Body of pancreas (tissue), 4 donors: ENCODE results near the gene ADARB1.

Experiments used
- POLR2A ChIP-seq, 3 donors: fragments of 450-650 bp; IDR thresholded peaks; one replicate each; pipeline ENCODE4 v1.6.1; 2016; ENCODE audit warnings: antibody characterized with exemption in 3 of 3, mild to moderate bottlenecking in 2 of 3
- TF ChIP-seq, protein P1 (sequence below), 7 experiments: fragments of 450-650 bp in 4 of 7; fragments of 200-600 bp in 3 of 7; sonication (generic) in 3 of 7; IDR thresholded peaks; one replicate each; pipeline ENCODE4 v1.5.1; 2016 to 2019; ENCODE audit warnings: antibody characterized with exemption in 7 of 7

DNA sequence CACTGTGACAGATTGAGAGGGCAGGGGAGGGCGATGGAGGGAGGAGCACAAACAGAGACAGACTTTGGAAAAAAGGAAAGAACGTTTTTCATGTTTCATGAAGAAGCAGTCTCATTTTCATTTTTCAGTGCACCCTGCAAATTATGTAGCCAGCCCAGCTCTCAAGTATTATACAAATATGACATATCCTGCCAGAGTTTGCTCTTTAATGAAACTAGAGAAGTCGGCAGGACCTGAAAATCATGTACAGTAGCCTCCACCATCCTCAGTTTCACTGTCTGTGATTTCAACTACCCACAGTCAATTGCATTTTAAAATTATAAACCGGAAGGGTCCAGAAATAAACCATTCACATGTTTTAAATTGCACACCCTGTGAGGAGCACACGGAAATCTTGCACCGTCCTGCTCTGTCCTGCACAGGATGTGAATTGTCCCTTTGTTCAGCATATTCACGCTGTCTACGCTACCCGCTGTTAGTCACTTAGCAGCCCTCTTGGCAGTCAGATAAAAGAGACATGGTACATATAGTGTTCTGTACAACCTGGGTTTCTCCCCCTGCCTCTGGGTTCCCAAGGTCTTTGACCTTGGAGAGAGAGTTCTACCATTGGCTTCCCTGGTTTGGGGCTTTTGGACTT lies 13.6 kb upstream of the ADARB1 start:
- TF ChIP-seq, protein P1, sequence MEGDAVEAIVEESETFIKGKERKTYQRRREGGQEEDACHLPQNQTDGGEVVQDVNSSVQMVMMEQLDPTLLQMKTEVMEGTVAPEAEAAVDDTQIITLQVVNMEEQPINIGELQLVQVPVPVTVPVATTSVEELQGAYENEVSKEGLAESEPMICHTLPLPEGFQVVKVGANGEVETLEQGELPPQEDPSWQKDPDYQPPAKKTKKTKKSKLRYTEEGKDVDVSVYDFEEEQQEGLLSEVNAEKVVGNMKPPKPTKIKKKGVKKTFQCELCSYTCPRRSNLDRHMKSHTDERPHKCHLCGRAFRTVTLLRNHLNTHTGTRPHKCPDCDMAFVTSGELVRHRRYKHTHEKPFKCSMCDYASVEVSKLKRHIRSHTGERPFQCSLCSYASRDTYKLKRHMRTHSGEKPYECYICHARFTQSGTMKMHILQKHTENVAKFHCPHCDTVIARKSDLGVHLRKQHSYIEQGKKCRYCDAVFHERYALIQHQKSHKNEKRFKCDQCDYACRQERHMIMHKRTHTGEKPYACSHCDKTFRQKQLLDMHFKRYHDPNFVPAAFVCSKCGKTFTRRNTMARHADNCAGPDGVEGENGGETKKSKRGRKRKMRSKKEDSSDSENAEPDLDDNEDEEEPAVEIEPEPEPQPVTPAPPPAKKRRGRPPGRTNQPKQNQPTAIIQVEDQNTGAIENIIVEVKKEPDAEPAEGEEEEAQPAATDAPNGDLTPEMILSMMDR (IDR thresholded peaks at IDR 0.05): no peak
- TF ChIP-seq POLR2A (IDR thresholded peaks at IDR 0.05): no peak
